CD14-positive monocyte (primary cell): ENCODE data around the gene PPM1H. TPM values are rescaled to one million over a fixed set of nuclear protein-coding genes. Genes with fewer than 3 reads are reported as not detected.

Experiments
- DNase-seq, 3 donors: peaks; one replicate each; pipeline ENCODE4 v3.0.0-alpha.2; 2011 to 2022
- H2AFZ ChIP-seq: 2 replicates; pipeline ENCODE4 v1.6.0; 2012; ENCODE audit warnings: mild to moderate bottlenecking, low read depth, low read length, inconsistent platforms; ENCODE audit not compliant: insufficient read depth, poor library complexity, severe bottlenecking
- H3K27ac ChIP-seq, 2 donors: 1 replicate in 1 of 2; 2 replicates in 1 of 2; pipeline ENCODE4 v1.5.1; 2012 to 2013; ENCODE audit warnings: low read length in 2 of 2, control low read depth in 1 of 2, inconsistent platforms in 1 of 2, low read depth in 1 of 2, mild to moderate bottlenecking in 1 of 2
- H3K27me3 ChIP-seq, 2 donors: one replicate each; pipeline versions ENCODE4 v1.6.0 to v1.6.1; 2011 to 2013; ENCODE audit warnings: low read length in 2 of 2; ENCODE audit not compliant: control insufficient read depth in 2 of 2, insufficient read depth in 2 of 2
- H3K36me3 ChIP-seq, 2 donors: replicated peaks in 1 of 2; 1 replicate in 1 of 2; 2 replicates in 1 of 2; pipeline versions ENCODE4 v1.5.1 to v1.6.1; 2012 to 2013; ENCODE audit warnings: low read length in 2 of 2, control low read depth in 1 of 2, inconsistent platforms in 1 of 2, mild to moderate bottlenecking in 1 of 2; ENCODE audit not compliant: insufficient read depth in 2 of 2, control insufficient read depth in 1 of 2
- H3K4me1 ChIP-seq, 2 donors: 1 replicate in 1 of 2; 2 replicates in 1 of 2; pipeline versions ENCODE4 v1.5.1 to v1.6.1; 2012 to 2013; ENCODE audit warnings: low read length in 2 of 2, control low read depth in 1 of 2, inconsistent platforms in 1 of 2, mild to moderate bottlenecking in 1 of 2, moderate library complexity in 1 of 2; ENCODE audit not compliant: insufficient read depth in 2 of 2, control insufficient read depth in 1 of 2
- H3K4me2 ChIP-seq: replicated peaks from 2 replicates; pipeline ENCODE3; 2012; ENCODE audit warnings: low read length, moderate library complexity, mild to moderate bottlenecking; ENCODE audit not compliant: poor library complexity, severe bottlenecking; ENCODE audit errors: extremely low read depth
- H3K4me3 ChIP-seq, 3 experiments: fragments of 200-600 bp in 1 of 3; sonication (generic) in 1 of 3; replicated peaks in 1 of 3; 1 replicate in 2 of 3; 2 replicates in 1 of 3; pipeline ENCODE4 v1.5.1; 2011 to 2013; ENCODE audit warnings: low read length in 3 of 3, mild to moderate bottlenecking in 3 of 3, control low read depth in 2 of 3, low read depth in 2 of 3, inconsistent platforms in 1 of 3, moderate library complexity in 1 of 3
- H3K79me2 ChIP-seq: 2 replicates; pipeline ENCODE4 v1.6.0; 2012; ENCODE audit warnings: mild to moderate bottlenecking, control low read depth, inconsistent platforms, low read length, moderate library complexity; ENCODE audit not compliant: insufficient read depth
- H3K9ac ChIP-seq: 2 replicates; pipeline ENCODE4 v1.6.0; 2017; ENCODE audit warnings: low read length, mild to moderate bottlenecking; ENCODE audit not compliant: insufficient read depth, poor library complexity, severe bottlenecking
- H3K9me3 ChIP-seq, 2 donors: replicated peaks in 1 of 2; 1 replicate in 1 of 2; 2 replicates in 1 of 2; pipeline versions ENCODE4 v1.5.1 to v1.6.1; 2012 to 2013; ENCODE audit warnings: low read length in 2 of 2, control low read depth in 1 of 2; ENCODE audit not compliant: control insufficient read depth in 1 of 2, insufficient read depth in 1 of 2
- H4K20me1 ChIP-seq: 2 replicates; pipeline ENCODE4 v1.6.0; 2012; ENCODE audit warnings: mild to moderate bottlenecking, low read length, control low read depth, moderate library complexity; ENCODE audit not compliant: insufficient read depth
- H3K27ac Mint-ChIP-seq, 7 donors: one replicate each; pipeline ENCODE4 v1.8.0; 2020; ENCODE audit warnings: mild to moderate bottlenecking in 7 of 7, mixed read lengths in 7 of 7, moderate library complexity in 6 of 7, inconsistent platforms in 2 of 7
- H3K27me3 Mint-ChIP-seq, 3 donors: one replicate each; pipeline ENCODE4 v1.8.0; 2021 to 2022; ENCODE audit warnings: low read depth in 3 of 3, mild to moderate bottlenecking in 3 of 3, mixed read lengths in 3 of 3, moderate library complexity in 3 of 3, inconsistent platforms in 1 of 3
- H3K36me3 Mint-ChIP-seq, 2 donors: one replicate each; pipeline ENCODE4 v1.8.0; 2020; ENCODE audit warnings: mixed read lengths in 2 of 2, inconsistent platforms in 1 of 2, mild to moderate bottlenecking in 1 of 2
- H3K4me1 Mint-ChIP-seq: one replicate; pipeline ENCODE4 v1.8.0; 2020; ENCODE audit warnings: mild to moderate bottlenecking, mixed read lengths
- H3K4me3 Mint-ChIP-seq, 2 donors: one replicate each; pipeline ENCODE4 v1.8.0; 2020; ENCODE audit warnings: mild to moderate bottlenecking in 2 of 2, mixed read lengths in 2 of 2, moderate library complexity in 1 of 2
- H3K9me3 Mint-ChIP-seq, 7 donors: one replicate each; pipeline ENCODE4 v1.8.0; 2020 to 2022; ENCODE audit warnings: mixed read lengths in 7 of 7, mild to moderate bottlenecking in 6 of 7, moderate library complexity in 6 of 7, inconsistent platforms in 2 of 7
- CTCF ChIP-seq: fragments of 200-600 bp; IDR thresholded peaks from one replicate; pipeline ENCODE4 v1.8.0; 2022; ENCODE audit warnings: antibody characterized with exemption, mild to moderate bottlenecking
- WGBS: methylation state at CpG from one replicate; pipeline ENCODE4 v1.1.5; 2013; ENCODE audit warnings: missing lambda C conversion rate; ENCODE audit not compliant: insufficient coverage; 5-methylcytosine and 5-hydroxymethylcytosine counted together
- intact Hi-C, 2 donors: fragments of 100-400 bp; cut with micrococcal nuclease; formaldehyde crosslinking; loops; one replicate each; pipeline versions ENCODE4 v1.15.0 to v1.15.1; 2023
- polyA plus RNA-seq, 3 donors: library from polyadenylated mRNA; depleted of rRNA in 1 of 3; unstranded in 2 of 3; stranded (reverse) in 1 of 3; fragments of 300-500 nt in 2 of 3; fragments of >200 nt in 1 of 3; fragmentation: Illumina TruSeq in 2 of 3; gene quantifications; 1 replicate in 2 of 3; 2 replicates in 1 of 3; pipeline ENCODE4 v1.2.3, GENCODE V29; 2012 to 2021

The PPM1H gene
- polyA plus RNA-seq, 3 donors, result 1.5 to 2.8 (median 1.9) TPM

DNA sequence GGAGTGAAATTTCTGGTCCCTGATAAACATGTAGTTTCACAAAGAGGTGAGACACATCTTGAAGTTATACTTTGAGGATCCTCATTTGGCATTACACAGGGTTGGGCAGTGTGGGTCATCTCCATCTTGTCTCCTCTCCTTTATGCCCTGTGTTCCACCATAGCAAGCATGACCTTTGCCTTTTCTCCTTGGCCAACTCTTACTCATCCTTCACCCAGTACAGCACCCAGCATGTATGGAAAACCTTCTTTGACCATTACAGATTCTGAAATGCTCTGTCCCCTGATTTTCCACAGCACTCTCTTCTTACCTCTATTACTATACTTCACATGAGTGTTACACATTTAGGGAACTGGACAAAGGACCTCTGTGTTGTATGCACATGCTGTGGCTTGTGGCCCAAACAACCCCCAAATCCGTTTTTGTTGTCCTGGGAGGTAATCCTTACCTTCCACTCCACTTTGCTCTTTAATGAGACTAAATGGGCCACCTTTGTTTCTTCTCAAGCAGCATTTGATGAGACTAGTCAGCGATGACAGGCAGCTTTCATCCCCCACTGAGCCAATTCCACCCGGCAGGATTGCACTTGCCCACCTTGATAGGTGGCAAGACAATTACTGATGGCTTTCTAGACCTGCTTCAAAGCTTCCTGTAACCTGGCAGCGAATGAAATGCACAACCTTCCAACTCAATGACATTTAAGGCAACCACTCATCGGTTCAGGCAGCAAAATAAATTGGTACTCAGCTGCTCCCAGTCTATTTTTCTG lies 304.8 kb downstream of the PPM1H start:
- H3K9me3 ChIP-seq, result no peaks in the 10 kb centered on the region
- peaks cover 44% of the 10 kb centered on the region for H3K4me1 Mint-ChIP-seq
- no peak overlapping the region for H2AFZ ChIP-seq
- H3K79me2 ChIP-seq, result no peaks in the 10 kb centered on the region
- H3K4me3 Mint-ChIP-seq, result peak overlapping the region in 1 of 2 donors; percentile 22
- no peak overlapping the region for H3K27ac ChIP-seq
- WGBS, result 82% methylated on average over 3 of the region's 5 CpGs
- no peak for DNase-seq
- no peak for TF ChIP-seq CTCF
- H3K27ac Mint-ChIP-seq, result no peak overlapping the region
- H4K20me1 ChIP-seq, result no peaks in the 10 kb centered on the region
- peaks cover 25 to 30% of the 10 kb centered on the region in 2 donors for H3K4me1 ChIP-seq
- no peak overlapping the region for H3K4me2 ChIP-seq
- no peak overlapping the region for H3K4me3 ChIP-seq
- no peaks in the 10 kb centered on the region for H3K36me3 ChIP-seq
- intact Hi-C loops, result no loop called here
- H3K9me3 Mint-ChIP-seq, result peaks cover 0 to 11% (median 8%) of the 10 kb centered on the region in 7 donors
- peaks cover 34 to 46% of the 10 kb centered on the region in 2 donors for H3K27me3 ChIP-seq
- no peak overlapping the region for H3K9ac ChIP-seq
- H3K27me3 Mint-ChIP-seq, result peaks cover 48 to 54% (median 50%) of the 10 kb centered on the region in 3 donors
- peaks cover 8 to 9% of the 10 kb centered on the region in 2 donors for H3K36me3 Mint-ChIP-seq

- TF ChIP-seq CTCF, result no peak
- H3K9me3 ChIP-seq, result no peaks in the 10 kb centered on the region
- peaks cover 31 to 37% of the 10 kb centered on the region in 2 donors for H3K4me1 ChIP-seq
- DNase-seq, result no peak
- H3K4me2 ChIP-seq, result no peak overlapping the region
- H3K36me3 ChIP-seq, result no peaks in the 10 kb centered on the region
- Mint-ChIP-seq H3K27me3 (peaks cover 46 to 51% (median 46%) of the 10 kb centered on the region in 3 donors), H3K36me3 (peaks cover 8 to 9% of the 10 kb centered on the region in 2 donors), H3K27ac (no peak overlapping the region), H3K4me1 (peaks cover 51% of the 10 kb centered on the region), H3K4me3 (peak overlapping the region in 1 of 2 donors; percentile 26), H3K9me3 (peaks cover 0 to 11% (median 8%) of the 10 kb centered on the region in 7 donors)
- no peaks in the 10 kb centered on the region for H4K20me1 ChIP-seq
- no peak overlapping the region for H3K9ac ChIP-seq
- no peaks in the 10 kb centered on the region for H3K79me2 ChIP-seq
- intact Hi-C loops, result no loop called here
- H2AFZ ChIP-seq, result no peak overlapping the region
- H3K27ac ChIP-seq, result no peak overlapping the region
- H3K4me3 ChIP-seq, result no peak overlapping the region
- peaks cover 34 to 44% of the 10 kb centered on the region in 2 donors for H3K27me3 ChIP-seq
- WGBS, result 95% methylated on average over 4 of the region's 4 CpGs
These were observed 305.5 kb downstream of the PPM1H start for GRCh38 chr12:62629413-62629812.
